GM10847 (cell line): ENCODE results near the gene RASSF10.

Source experiments
- POLR2A ChIP-seq: IDR thresholded peaks from 2 replicates; pipeline ENCODE4 v1.6.1; 2011; ENCODE audit not compliant: insufficient read length; ENCODE audit errors: extremely low read depth

The RASSF10 gene

GRCh38 chr11:13033760-13034533 is 24.8 kb downstream of the RASSF10 start:
- TF ChIP-seq POLR2A: no peak

DNA sequence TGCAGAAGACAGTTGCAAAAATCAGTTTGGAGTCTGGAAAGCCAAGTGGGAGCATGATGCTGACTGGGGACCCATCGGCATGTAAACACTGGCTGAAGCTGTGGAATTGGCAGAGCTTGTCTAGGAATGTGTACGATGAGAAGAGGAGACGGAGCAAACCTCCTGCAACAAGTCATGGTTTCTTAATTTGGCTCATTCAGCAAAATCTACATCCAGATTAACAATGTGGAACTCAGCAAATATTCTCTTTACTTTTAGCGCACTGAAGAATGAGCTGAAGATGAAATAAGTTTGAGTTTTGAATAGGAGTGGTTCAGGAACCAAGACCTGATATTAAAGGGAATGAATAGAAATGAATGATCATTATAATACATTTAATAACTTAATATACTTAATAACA is 26.6 kb downstream of the RASSF10 start:
- no peak for TF ChIP-seq POLR2A

DNA sequence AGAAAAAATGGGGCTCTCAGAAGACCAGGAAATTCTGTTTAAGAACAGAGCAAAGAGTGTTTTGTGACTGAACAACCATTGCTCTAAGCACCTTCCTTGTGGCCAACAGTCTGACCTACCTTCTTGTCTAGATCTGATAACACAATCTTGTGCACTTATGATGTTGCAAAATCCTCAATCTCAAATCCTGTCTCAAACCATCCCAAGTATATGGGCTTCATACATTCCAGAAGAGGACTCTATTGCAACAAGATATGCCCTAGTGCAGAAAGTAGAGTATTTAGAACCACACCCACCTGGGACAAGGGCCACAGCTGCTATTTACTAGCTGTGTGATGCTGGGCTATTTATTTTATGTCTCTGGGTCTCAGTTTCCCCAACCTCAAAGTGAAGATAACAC is 27.1 kb downstream of the RASSF10 start:
- TF ChIP-seq POLR2A: no peak

GRCh38 chr11:13038366-13038765 is 29.2 kb downstream of the RASSF10 start:
- TF ChIP-seq POLR2A: no peak

DNA sequence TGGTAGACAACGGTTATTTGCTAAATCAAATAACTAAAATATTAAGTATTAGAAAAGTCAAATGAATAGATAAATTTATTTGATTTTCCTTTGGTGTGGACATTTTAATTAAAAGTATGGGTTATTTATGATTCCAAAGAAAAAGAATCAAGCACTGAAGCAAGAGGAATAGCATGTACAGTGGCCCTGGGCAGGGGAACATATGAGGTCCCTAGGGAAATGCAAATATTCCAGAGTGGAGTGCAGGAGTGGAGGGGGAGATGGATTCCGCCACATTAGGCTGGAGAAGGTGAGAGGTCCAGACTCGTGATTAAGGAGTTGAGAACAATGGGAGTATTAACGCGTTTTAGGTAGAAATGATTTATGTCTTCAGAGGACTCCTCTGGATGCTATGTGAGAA is 30.0 kb downstream of the RASSF10 start:
- TF ChIP-seq POLR2A: no peak

- TF ChIP-seq POLR2A: no peak
Measured at GRCh38 chr11:13040969-13041561, 31.9 kb downstream of the RASSF10 start.

DNA sequence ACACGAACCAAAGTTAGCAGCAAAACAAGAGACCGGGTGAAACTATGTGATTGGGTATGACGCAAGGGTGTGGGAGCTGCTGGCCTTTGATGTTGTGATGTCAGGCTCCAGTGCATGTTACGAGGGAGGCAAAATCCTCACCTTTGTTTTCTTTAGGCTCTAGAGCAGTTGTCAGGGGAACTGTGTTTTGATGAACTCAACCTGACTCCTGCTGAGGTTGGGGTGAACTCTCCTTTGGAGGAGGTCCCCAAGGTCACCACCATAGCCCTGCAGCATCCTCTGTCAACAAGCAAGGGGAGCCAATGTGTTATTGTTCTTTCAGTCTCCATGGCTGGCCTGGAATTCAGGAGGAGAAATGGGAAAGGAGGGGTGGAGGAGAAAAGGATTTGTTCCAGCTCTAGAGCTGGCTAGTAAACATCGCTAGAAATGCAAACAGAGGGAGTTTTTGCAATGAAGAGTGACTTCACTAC is 33.8 kb downstream of the RASSF10 start:
- no peak for TF ChIP-seq POLR2A

GRCh38 chr11:13043912-13044628 is 35.0 kb downstream of the RASSF10 start:
- no peak for TF ChIP-seq POLR2A

- no peak for TF ChIP-seq POLR2A
Measured at GRCh38 chr11:13045734-13046133, 36.6 kb downstream of the RASSF10 start.

DNA sequence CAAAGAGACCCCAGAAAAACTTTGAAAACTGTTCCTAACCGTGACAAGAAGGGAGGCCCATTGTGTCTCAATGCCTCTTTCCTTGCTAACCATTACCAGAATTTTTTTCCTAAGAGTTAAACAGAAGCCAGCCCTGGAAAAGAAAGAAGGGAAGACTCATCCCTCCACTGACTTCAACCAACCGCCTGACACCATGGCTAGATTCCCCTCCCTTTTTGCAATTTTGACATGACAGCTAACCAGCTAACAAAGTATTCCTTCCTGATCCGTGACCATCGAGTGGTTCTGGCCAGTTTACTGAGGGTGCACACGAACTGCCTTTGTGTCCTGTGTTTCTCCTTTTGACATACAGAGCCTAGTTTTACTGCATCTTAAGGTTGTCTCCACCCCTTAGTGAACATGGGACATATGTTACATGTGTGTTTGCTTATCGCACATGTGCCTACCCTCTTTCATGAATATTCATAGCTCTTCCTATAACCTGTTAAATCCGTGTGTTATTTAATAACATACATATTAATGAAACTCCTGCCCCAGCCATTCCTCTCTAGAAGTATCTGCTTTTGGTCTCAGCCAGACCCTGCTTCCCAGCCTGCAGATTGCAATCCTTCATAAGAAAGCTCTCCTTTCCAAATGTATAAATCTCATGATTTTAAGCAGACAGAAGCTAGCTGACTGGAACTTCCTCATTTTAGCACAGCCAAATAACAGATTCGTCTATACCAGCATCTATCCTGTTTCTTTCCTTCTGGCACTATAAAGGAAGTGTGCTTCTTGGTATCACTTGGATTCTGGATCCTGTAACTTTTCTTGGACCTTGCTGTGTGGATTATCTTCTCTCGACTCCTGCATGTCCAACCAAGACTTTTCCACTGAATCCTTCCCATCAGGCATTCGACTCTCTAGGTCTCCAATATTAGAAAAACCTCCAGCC is 37.8 kb downstream of the RASSF10 start:
- no peak for TF ChIP-seq POLR2A

DNA sequence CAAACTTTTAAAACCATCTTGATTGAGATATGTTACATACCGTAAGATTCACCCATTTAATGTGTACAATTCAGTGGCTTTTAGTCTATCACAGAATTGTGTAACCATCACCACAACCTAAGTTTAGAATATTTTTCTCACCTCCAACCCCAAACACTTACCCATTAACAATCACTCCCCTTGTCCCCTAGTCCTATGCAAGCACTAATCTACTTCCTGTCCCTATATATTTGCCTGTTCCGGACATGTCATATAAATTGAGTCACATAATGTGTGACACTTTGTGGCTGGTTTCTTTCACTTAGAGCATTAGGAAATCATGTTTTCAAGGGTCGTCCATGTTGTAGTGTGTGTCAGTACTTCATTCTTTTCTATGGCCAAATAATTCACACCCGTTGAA is 38.8 kb downstream of the RASSF10 start:
- TF ChIP-seq POLR2A: no peak

DNA sequence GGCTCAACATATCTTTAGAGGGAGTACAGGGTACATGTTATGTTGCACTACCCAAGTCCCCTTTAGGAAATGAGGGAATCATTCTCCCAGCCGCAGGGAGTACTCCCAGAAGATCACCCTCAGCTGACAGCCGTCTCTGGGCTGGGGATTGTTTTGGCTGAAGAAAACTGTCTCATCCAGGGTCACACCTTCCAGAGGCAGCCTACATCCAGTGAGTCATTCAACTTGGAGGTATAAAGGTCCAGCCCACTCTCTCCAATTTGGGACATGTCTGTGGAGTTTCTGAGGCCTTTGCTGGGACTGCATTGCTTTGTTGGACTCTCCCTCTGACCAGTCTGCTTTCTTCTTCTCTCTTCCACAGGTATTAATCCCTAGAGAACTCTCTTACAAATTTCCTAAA is 42.1 kb downstream of the RASSF10 start:
- TF ChIP-seq POLR2A: no peak

DNA sequence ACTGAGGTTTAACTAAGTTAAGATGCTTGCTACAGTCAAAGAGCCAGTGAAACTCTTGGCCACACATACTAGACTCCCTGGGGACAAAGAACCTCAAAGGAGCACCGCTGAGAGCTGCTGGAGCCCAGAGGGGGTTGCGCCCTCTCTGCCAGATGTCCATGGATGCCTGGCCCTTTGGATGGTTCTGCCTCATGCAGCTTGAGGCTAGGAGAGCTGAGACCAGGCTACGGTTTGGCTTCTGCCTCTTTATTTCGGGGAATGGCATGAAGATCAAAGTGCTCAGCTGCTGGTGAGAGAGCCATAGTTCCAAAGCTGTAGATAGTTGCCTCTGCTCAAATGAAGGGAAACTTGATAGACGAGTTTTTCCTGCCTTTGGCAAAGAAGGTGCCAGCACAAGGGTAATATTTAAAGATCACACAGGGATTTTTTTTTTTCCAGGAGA is 43.0 kb downstream of the RASSF10 start:
- no peak for TF ChIP-seq POLR2A

GRCh38 chr11:13053255-13053917 is 44.3 kb downstream of the RASSF10 start:
- TF ChIP-seq POLR2A: no peak
